Retinal pigment epithelial cell (primary cell): Measurements from ENCODE around the gene MVB12B.

Experiments used
- DNase-seq: peaks from one replicate; pipeline ENCODE4 v3.0.0-alpha.2; 2010; ENCODE audit warnings: low read depth
- H3K4me3 ChIP-seq: 2 replicates; pipeline ENCODE4 v1.5.1; 2011; ENCODE audit warnings: mild to moderate bottlenecking, low read length, control low read depth, moderate library complexity
- TF ChIP-seq, protein P1 (sequence below): conservative IDR thresholded peaks from 2 replicates; pipeline ENCODE4 v1.5.1; 2011; ENCODE audit warnings: low read depth, low read length, control low read depth, inconsistent platforms

The MVB12B gene

DNA sequence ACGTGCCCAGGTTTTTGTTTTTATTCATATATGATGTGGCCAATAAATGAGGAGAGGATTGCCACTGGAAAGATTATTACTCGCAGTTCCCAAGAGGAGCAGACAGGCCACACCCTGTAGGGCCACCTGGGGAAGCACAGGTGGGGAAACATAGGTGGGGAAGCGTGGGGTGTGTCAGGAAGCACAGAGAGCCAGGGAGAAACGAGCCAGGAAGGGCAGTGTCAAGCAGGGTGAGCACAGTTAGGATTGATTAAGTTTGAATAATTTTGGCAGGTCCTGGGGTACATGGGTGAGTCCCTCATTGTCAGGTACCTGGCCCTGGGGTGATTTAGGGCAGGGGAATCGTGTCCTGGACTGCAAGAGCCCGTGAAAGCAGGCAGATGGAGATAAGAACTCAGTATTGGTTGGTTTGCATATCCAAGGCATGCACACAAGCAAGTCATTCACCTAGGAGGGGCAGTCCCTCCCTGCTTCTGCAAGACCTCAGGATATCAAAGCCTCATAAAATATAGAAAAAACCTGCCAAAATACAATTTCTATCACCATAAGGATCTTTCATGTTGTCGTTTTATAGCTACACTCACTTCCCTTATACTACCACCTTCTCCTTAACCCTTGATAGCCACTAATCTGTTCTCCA lies 22.4 kb downstream of the MVB12B start:
- TF ChIP-seq, protein P1, sequence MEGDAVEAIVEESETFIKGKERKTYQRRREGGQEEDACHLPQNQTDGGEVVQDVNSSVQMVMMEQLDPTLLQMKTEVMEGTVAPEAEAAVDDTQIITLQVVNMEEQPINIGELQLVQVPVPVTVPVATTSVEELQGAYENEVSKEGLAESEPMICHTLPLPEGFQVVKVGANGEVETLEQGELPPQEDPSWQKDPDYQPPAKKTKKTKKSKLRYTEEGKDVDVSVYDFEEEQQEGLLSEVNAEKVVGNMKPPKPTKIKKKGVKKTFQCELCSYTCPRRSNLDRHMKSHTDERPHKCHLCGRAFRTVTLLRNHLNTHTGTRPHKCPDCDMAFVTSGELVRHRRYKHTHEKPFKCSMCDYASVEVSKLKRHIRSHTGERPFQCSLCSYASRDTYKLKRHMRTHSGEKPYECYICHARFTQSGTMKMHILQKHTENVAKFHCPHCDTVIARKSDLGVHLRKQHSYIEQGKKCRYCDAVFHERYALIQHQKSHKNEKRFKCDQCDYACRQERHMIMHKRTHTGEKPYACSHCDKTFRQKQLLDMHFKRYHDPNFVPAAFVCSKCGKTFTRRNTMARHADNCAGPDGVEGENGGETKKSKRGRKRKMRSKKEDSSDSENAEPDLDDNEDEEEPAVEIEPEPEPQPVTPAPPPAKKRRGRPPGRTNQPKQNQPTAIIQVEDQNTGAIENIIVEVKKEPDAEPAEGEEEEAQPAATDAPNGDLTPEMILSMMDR = no peak
- no peak for DNase-seq
- H3K4me3 ChIP-seq = no peak overlapping the region

GRCh38 chr9:126354887-126355770 lies 28.5 kb downstream of the MVB12B start:
- H3K4me3 ChIP-seq = no peak overlapping the region
- TF ChIP-seq, protein P1 = no peak
- DNase-seq = no peak

DNA sequence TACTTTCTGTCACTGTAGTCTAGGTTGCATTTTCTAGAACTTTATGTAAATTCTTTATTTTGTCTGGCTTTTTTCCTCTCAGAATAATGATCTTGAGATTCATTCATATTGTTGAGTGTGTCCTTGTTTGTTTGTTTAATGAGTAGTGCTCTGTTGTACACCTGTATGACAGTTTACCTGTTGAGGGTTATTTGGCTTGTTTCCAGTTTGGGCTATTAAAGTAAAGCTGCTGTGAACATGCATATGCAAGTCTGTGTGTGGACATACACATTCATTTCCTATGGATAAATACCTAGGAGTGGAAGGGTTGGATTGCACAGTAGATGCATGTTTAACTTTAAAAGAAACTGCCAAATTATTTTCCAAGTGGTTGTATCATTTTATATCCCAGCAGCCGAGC lies 30.4 kb downstream of the MVB12B start:
- TF ChIP-seq, protein P1 = no peak
- no peak for DNase-seq
- H3K4me3 ChIP-seq = no peak overlapping the region

GRCh38 chr9:126360073-126360472 lies 33.4 kb downstream of the MVB12B start:
- TF ChIP-seq, protein P1 = no peak
- H3K4me3 ChIP-seq = no peak overlapping the region
- DNase-seq = no peak

GRCh38 chr9:126361810-126362238 lies 35.2 kb downstream of the MVB12B start:
- no peak for DNase-seq
- no peak overlapping the region for H3K4me3 ChIP-seq
- TF ChIP-seq, protein P1 = no peak

- TF ChIP-seq, protein P1 = no peak
- no peak overlapping the region for H3K4me3 ChIP-seq
- no peak for DNase-seq
Measured at GRCh38 chr9:126363250-126363649, 36.6 kb downstream of the MVB12B start.
